ENCODE results near the gene HDAC10. TPM values are rescaled to one million over a fixed set of nuclear protein-coding genes. Genes with fewer than 3 reads are reported as not detected.
A peak's percentile ranks its signal among the peaks of the same experiment; 100 is the strongest.

The HDAC10 gene
- total RNA-seq, 1 donor from 2014 or later, result 42.1 TPM

DNA sequence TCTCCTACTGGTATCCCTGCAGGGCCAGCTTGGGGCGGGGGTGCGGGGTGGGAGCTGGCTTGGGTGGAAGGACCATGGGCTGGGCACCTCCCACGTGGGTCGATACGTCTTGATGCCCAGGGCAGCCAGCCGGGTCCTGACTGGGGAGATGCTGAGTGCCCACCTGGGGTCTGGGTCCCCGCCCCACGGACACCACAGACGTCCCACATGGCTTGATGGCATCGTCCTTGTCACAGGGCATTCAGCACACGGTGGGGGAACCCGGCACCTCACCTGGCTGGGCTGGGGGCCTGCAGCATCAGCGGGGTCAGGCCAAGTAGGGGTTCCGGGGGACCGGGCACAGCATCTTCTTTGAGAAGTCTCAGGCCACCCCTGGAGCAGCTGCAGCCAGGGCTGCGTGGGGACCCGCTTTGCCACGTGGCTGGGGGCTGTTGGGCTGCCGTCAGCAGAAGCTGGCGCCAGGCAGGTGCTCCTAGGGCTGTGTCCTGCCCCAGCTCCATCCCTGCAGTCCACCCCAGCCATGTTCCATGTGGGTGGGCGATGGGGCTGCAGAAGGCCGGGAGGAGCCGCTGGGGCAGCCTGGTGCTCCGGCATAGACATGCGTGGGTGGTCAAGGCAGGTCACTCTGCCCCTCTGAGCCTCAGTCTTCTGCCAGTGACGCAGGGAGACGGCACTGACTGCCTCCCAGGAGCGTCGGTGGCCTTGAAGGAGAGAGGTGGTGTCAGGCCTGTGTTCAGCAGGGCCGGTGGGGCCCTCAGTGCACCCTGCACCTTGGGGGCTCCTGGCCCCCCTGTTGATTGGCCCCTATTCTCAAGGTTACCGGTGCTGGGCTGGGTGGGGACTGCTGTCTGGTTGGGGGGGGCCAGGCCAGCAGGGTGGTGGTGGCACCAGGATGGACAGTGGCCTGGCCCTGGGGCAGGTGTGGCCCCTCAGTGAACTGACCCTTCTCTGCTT is 41.8 kb downstream of the HDAC10 start:
- peaks cover 9% of the 10 kb centered on the region for H3K27me3 Mint-ChIP-seq (ENCODE audit: unreplicated experiment)

DNA sequence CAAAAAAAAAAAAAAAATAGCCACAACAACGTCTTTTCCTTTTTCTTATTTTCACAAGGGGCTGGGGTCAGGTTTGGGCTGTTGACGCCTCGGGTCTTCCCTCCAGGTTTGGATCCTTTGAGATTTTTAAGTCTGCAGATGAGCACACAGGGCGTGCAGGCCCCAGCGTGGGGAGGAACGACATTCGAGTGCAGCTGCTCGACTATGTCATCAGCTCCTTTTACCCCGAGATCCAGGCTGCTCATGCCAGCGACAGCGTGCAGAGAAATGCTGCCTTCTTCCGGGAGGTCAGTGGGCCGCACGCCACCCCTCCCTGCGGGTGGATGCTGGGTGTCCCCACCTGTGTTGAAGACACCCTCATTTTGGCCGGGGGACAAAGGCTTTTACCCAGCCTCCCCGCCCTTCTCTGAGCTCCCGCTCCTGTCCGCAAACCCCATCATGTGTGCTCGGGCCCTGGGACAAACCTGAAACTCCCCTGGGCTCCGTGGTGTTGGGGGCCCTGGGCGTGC is 42.6 kb downstream of the HDAC10 start:
- no peak overlapping the region for H3K27ac Mint-ChIP-seq (ENCODE audit: unreplicated experiment)
- H3K4me3 Mint-ChIP-seq (ENCODE audit: unreplicated experiment), result no peak overlapping the region
- peaks cover 9% of the 10 kb centered on the region for H3K27me3 Mint-ChIP-seq (ENCODE audit: unreplicated experiment)
- H3K9me3 Mint-ChIP-seq (ENCODE audit: unreplicated experiment), result no peaks in the 10 kb centered on the region
- H3K36me3 Mint-ChIP-seq (ENCODE audit: low read depth, unreplicated experiment), result peaks cover 23% of the 10 kb centered on the region
- TF ChIP-seq, protein P1, sequence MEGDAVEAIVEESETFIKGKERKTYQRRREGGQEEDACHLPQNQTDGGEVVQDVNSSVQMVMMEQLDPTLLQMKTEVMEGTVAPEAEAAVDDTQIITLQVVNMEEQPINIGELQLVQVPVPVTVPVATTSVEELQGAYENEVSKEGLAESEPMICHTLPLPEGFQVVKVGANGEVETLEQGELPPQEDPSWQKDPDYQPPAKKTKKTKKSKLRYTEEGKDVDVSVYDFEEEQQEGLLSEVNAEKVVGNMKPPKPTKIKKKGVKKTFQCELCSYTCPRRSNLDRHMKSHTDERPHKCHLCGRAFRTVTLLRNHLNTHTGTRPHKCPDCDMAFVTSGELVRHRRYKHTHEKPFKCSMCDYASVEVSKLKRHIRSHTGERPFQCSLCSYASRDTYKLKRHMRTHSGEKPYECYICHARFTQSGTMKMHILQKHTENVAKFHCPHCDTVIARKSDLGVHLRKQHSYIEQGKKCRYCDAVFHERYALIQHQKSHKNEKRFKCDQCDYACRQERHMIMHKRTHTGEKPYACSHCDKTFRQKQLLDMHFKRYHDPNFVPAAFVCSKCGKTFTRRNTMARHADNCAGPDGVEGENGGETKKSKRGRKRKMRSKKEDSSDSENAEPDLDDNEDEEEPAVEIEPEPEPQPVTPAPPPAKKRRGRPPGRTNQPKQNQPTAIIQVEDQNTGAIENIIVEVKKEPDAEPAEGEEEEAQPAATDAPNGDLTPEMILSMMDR (IDR thresholded peaks at IDR 0.05; ENCODE audit: unreplicated experiment), result no peak
- H3K4me1 Mint-ChIP-seq (ENCODE audit: unreplicated experiment), result no peaks in the 10 kb centered on the region
- DNase-seq (ENCODE audit: low spot score), result no peak

More for the DNA sequence above, 41.8 kb downstream of the HDAC10 start:
- TF ChIP-seq, protein P1 (IDR thresholded peaks at IDR 0.05; ENCODE audit: unreplicated experiment), result no peak
- Mint-ChIP-seq H3K4me1 (ENCODE audit: unreplicated experiment) (no peaks in the 10 kb centered on the region), H3K27ac (ENCODE audit: unreplicated experiment) (no peak overlapping the region), H3K9me3 (ENCODE audit: unreplicated experiment) (no peaks in the 10 kb centered on the region), H3K36me3 (ENCODE audit: low read depth, unreplicated experiment) (peaks cover 28% of the 10 kb centered on the region), H3K4me3 (ENCODE audit: unreplicated experiment) (no peak overlapping the region)
- no peak for DNase-seq (ENCODE audit: low spot score)

DNA sequence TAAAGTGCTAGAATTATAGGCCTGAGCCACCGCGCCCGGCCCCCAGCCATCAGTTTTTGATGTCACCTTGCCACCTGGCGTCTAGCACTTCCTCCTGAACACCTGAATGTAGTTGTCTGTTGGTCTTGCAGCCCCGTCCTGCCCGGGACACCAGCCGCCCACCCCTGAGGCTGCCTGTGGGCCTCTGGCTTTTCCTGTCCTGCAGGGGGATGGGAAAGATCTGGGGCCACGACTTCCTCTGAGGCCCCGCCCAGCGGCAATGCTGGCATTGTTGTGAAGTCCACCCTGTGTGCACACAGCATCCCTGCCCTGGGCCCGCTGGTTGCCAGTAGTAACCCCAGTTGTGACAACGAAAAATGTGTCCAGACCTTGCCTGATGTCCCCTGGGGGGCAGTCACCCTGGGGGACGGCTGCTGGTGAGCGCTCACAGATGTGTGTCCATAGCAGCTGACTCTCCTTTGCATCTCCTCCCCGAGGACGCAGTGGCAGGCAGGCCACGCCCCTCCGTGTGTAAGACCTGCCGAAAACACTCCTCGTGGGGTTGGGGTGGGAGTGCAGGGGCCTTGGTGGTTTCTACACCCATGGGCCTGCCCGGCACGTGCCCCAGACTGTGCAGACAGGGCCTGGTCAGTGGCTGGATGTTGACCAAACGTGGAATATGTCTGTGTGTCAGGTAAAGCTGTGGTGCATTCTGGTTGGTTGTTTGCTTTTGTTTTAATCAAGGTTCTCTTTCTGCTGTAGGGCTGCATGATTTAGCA is 43.5 kb downstream of the HDAC10 start:
- Mint-ChIP-seq H3K4me1 (ENCODE audit: unreplicated experiment) (no peaks in the 10 kb centered on the region), H3K36me3 (ENCODE audit: low read depth, unreplicated experiment) (peaks cover 22% of the 10 kb centered on the region), H3K27ac (ENCODE audit: unreplicated experiment) (peak overlapping the region; percentile 78), H3K4me3 (ENCODE audit: unreplicated experiment) (no peak overlapping the region), H3K9me3 (ENCODE audit: unreplicated experiment) (no peaks in the 10 kb centered on the region), H3K27me3 (ENCODE audit: unreplicated experiment) (peaks cover 10% of the 10 kb centered on the region)
- no peak for DNase-seq (ENCODE audit: low spot score)
- TF ChIP-seq, protein P1 (IDR thresholded peaks at IDR 0.05; ENCODE audit: unreplicated experiment), result no peak

DNA sequence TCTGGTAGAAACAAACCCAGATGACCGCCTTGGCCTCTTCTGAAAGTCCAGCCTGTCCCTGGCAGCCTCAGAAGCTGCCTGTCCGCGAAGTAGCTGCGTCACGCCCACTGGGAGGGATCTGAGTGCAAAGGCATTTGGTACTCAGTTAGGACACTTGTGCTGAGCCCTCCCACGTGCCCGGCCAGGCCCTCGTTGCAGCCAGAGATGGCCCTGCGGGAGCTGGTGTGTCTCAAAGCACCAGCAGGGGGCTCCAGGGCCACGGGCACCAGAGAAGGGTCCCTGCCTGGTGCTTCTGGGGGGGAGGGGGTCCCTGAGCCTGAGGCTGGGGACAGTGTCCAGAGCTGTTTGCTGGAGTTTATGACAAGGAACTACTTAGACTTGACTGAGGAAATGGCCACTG is 44.5 kb downstream of the HDAC10 start:
- H3K9me3 Mint-ChIP-seq (ENCODE audit: unreplicated experiment), result no peaks in the 10 kb centered on the region
- H3K4me1 Mint-ChIP-seq (ENCODE audit: unreplicated experiment), result peaks cover 6% of the 10 kb centered on the region
- TF ChIP-seq, protein P1 (IDR thresholded peaks at IDR 0.05; ENCODE audit: unreplicated experiment), result peak; percentile 66
- peaks cover 15% of the 10 kb centered on the region for H3K27me3 Mint-ChIP-seq (ENCODE audit: unreplicated experiment)
- H3K36me3 Mint-ChIP-seq (ENCODE audit: low read depth, unreplicated experiment), result peaks cover 18% of the 10 kb centered on the region
- H3K4me3 Mint-ChIP-seq (ENCODE audit: unreplicated experiment), result no peak overlapping the region
- peak; percentile 59 for DNase-seq (ENCODE audit: low spot score)
- no peak overlapping the region for H3K27ac Mint-ChIP-seq (ENCODE audit: unreplicated experiment)

Measured in endothelial cell (in vitro differentiated cells).